ENCODE results near the gene IDH3A. TPM values are rescaled to one million over a fixed set of nuclear protein-coding genes. Genes with fewer than 3 reads are reported as not detected.
A peak's percentile ranks its signal among the peaks of the same experiment; 100 is the strongest.

IDH3A gene
- total RNA-seq, 3 donors from 2014 or later (not counting 1 experiment from before 2014, with no cell fraction given), result 43.5 to 55.1 (median 53.3) TPM

GRCh38 chr15:78131295-78132061 lies 17.7 kb upstream of the IDH3A start, which contains the start of gene CIB2:
CIB2 (minus strand) TSS chr15:78131445; CDS start chr15:78131215, 230 bp downstream.
- intact Hi-C loops (cut with micrococcal nuclease), result no loop called here
- Histone ChIP-seq H3K4me3 (ENCODE audit: low read length) (peak within 1 kb of the TSS; percentile 71), H3K27me3 (ENCODE audit: control insufficient read depth, insufficient read depth, low read length) (no peaks in the 10 kb centered on the region), H3K36me3 (ENCODE audit: control insufficient read depth, insufficient read depth, low read length) (no peaks in the 10 kb centered on the region), H3K27ac (ENCODE audit: low read length) (peak within 1 kb of the TSS; percentile 63), H3K4me1 (ENCODE audit: control insufficient read depth, insufficient read depth, low read length) (peaks cover 13% of the 10 kb centered on the region), H3K9me3 (ENCODE audit: control insufficient read depth, insufficient read depth, low read length) (no peaks in the 10 kb centered on the region)
- Mint-ChIP-seq H3K9me3 (no peaks in the 10 kb centered on the region), H3K4me1 (peaks cover 5 to 24% of the 10 kb centered on the region in 2 donors), H3K4me3 (peak within 1 kb of the TSS; percentile 87), H3K27me3 (ENCODE audit: low read depth in 2 of 2) (no peaks in the 10 kb centered on the region), H3K36me3 (no peaks in the 10 kb centered on the region), H3K27ac (peak within 1 kb of the TSS; percentile 72 to 92)
- DNase-seq, result peak; percentile 72 to 88
- TF ChIP-seq CTCF (IDR thresholded peaks at IDR 0.05), result peak; percentile 76
- under 1% methylated on average over 79 of the region's 79 CpGs for WGBS (ENCODE audit: insufficient coverage)
- peak; percentile 88 to 92 (median 89) for ATAC-seq

GRCh38 chr15:78133801-78134200 lies 15.4 kb upstream of the IDH3A start:
- ATAC-seq, result no peak
- H3K36me3 Mint-ChIP-seq, result no peaks in the 10 kb centered on the region
- H3K4me3 Mint-ChIP-seq, result no peak overlapping the region
- H3K4me1 Mint-ChIP-seq, result peaks cover 5 to 24% of the 10 kb centered on the region in 2 donors
- no peak overlapping the region for H3K27ac ChIP-seq (ENCODE audit: low read length)
- DNase-seq, result no peak
- no peaks in the 10 kb centered on the region for H3K27me3 ChIP-seq (ENCODE audit: control insufficient read depth, insufficient read depth, low read length)
- no peaks in the 10 kb centered on the region for H3K36me3 ChIP-seq (ENCODE audit: control insufficient read depth, insufficient read depth, low read length)
- no peaks in the 10 kb centered on the region for H3K27me3 Mint-ChIP-seq (ENCODE audit: low read depth in 2 of 2)
- H3K4me3 ChIP-seq (ENCODE audit: low read length), result no peak overlapping the region
- no peak overlapping the region for H3K27ac Mint-ChIP-seq
- intact Hi-C loops (cut with micrococcal nuclease), result no loop called here
- WGBS (ENCODE audit: insufficient coverage), result 93% methylated on average over 2 of the region's 2 CpGs
- TF ChIP-seq CTCF (IDR thresholded peaks at IDR 0.05), result no peak
- peaks cover 13% of the 10 kb centered on the region for H3K4me1 ChIP-seq (ENCODE audit: control insufficient read depth, insufficient read depth, low read length)
- no peaks in the 10 kb centered on the region for H3K9me3 Mint-ChIP-seq
- H3K9me3 ChIP-seq (ENCODE audit: control insufficient read depth, insufficient read depth, low read length), result no peaks in the 10 kb centered on the region

GRCh38 chr15:78139578-78139977 lies 9.6 kb upstream of the IDH3A start:
- Histone ChIP-seq H3K4me3 (ENCODE audit: low read length) (no peak overlapping the region), H3K36me3 (ENCODE audit: control insufficient read depth, insufficient read depth, low read length) (no peaks in the 10 kb centered on the region), H3K9me3 (ENCODE audit: control insufficient read depth, insufficient read depth, low read length) (no peaks in the 10 kb centered on the region), H3K27ac (ENCODE audit: low read length) (no peak overlapping the region), H3K4me1 (ENCODE audit: control insufficient read depth, insufficient read depth, low read length) (no peaks in the 10 kb centered on the region), H3K27me3 (ENCODE audit: control insufficient read depth, insufficient read depth, low read length) (no peaks in the 10 kb centered on the region)
- no peak for TF ChIP-seq CTCF (IDR thresholded peaks at IDR 0.05)
- Mint-ChIP-seq H3K27me3 (ENCODE audit: low read depth in 2 of 2) (no peaks in the 10 kb centered on the region), H3K27ac (no peak overlapping the region), H3K9me3 (no peaks in the 10 kb centered on the region), H3K36me3 (no peaks in the 10 kb centered on the region), H3K4me3 (no peak overlapping the region), H3K4me1 (no peaks in the 10 kb centered on the region)
- intact Hi-C loops (cut with micrococcal nuclease), result no loop called here
- no peak for DNase-seq
- ATAC-seq, result no peak
- 93% methylated on average over 5 of the region's 5 CpGs for WGBS (ENCODE audit: insufficient coverage)

- no peaks in the 10 kb centered on the region for H3K27me3 Mint-ChIP-seq (ENCODE audit: low read depth in 2 of 2)
- intact Hi-C loops (cut with micrococcal nuclease), result no loop called here
These were observed 8.9 kb upstream of the IDH3A start for GRCh38 chr15:78140292-78140691.

More at GRCh38 chr15:78140292-78140691, 8.9 kb upstream of the IDH3A start:
- no peak for TF ChIP-seq CTCF (IDR thresholded peaks at IDR 0.05)
- no peak overlapping the region for H3K4me3 ChIP-seq (ENCODE audit: low read length)
- no peaks in the 10 kb centered on the region for H3K36me3 ChIP-seq (ENCODE audit: control insufficient read depth, insufficient read depth, low read length)
- Mint-ChIP-seq H3K27ac (no peak overlapping the region), H3K36me3 (no peaks in the 10 kb centered on the region), H3K4me3 (no peak overlapping the region), H3K9me3 (no peaks in the 10 kb centered on the region), H3K4me1 (no peaks in the 10 kb centered on the region)
- DNase-seq (no peak), ATAC-seq (no peak)
- H3K4me1 ChIP-seq (ENCODE audit: control insufficient read depth, insufficient read depth, low read length), result no peaks in the 10 kb centered on the region
- H3K27me3 ChIP-seq (ENCODE audit: control insufficient read depth, insufficient read depth, low read length), result no peaks in the 10 kb centered on the region
- H3K27ac ChIP-seq (ENCODE audit: low read length), result no peak overlapping the region
- no peaks in the 10 kb centered on the region for H3K9me3 ChIP-seq (ENCODE audit: control insufficient read depth, insufficient read depth, low read length)

Data from natural killer cell (primary cell).